ENCODE data around the gene LELP1. TPM values are rescaled to one million over a fixed set of nuclear protein-coding genes. Genes with fewer than 3 reads are reported as not detected.

LELP1 gene
- total RNA-seq, 4 donors from 2014 or later = not detected

- no peak overlapping the region for H3K27ac ChIP-seq
- no peak for TF ChIP-seq POLR2A (IDR thresholded peaks at IDR 0.05)
- TF ChIP-seq, protein P1, sequence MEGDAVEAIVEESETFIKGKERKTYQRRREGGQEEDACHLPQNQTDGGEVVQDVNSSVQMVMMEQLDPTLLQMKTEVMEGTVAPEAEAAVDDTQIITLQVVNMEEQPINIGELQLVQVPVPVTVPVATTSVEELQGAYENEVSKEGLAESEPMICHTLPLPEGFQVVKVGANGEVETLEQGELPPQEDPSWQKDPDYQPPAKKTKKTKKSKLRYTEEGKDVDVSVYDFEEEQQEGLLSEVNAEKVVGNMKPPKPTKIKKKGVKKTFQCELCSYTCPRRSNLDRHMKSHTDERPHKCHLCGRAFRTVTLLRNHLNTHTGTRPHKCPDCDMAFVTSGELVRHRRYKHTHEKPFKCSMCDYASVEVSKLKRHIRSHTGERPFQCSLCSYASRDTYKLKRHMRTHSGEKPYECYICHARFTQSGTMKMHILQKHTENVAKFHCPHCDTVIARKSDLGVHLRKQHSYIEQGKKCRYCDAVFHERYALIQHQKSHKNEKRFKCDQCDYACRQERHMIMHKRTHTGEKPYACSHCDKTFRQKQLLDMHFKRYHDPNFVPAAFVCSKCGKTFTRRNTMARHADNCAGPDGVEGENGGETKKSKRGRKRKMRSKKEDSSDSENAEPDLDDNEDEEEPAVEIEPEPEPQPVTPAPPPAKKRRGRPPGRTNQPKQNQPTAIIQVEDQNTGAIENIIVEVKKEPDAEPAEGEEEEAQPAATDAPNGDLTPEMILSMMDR (IDR thresholded peaks at IDR 0.05) = no peak
- no peak overlapping the region for H3K4me3 ChIP-seq
- no peaks in the 10 kb centered on the region for H3K27me3 ChIP-seq
- H3K36me3 ChIP-seq = no peaks in the 10 kb centered on the region
- no peak for DNase-seq
- intact Hi-C loops (cut with DNase I; ENCODE audit: low total_unique reads) = no loop called here
- no peaks in the 10 kb centered on the region for H3K4me1 ChIP-seq
- no peaks in the 10 kb centered on the region for H3K9me3 ChIP-seq
Measured at GRCh38 chr1:153238527-153238926, 35.3 kb downstream of the LELP1 start.

- no peak for DNase-seq
- Histone ChIP-seq H3K4me1 (no peaks in the 10 kb centered on the region), H3K27ac (no peak overlapping the region), H3K27me3 (no peaks in the 10 kb centered on the region), H3K4me3 (no peak overlapping the region), H3K36me3 (no peaks in the 10 kb centered on the region), H3K9me3 (no peaks in the 10 kb centered on the region)
- intact Hi-C loops (cut with DNase I; ENCODE audit: low total_unique reads) = no loop called here
- no peak for TF ChIP-seq POLR2A (IDR thresholded peaks at IDR 0.05)
- TF ChIP-seq, protein P1 (IDR thresholded peaks at IDR 0.05) = no peak
Measured at GRCh38 chr1:153242160-153242559, 38.9 kb downstream of the LELP1 start.

DNA sequence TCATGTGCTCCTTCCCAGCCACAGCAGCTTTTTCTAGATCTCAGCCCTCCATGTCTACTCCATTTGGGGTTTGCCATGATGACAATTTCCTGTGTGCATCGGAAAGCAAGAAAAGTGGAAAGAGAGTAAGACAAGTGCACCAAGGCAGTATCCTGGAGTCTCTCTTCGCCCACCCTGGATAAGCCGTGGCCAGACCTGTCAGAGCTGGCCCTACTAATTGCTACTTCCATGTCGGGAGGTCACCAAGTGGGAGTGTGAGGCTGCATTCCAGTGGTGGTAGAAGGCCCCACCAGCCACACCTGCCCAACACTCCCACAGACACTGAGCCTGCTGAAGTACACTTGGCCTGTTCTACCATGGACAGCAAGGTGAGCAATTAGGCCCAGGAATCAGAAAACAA, 42.2 kb downstream of the LELP1 start:
- Histone ChIP-seq H3K27me3 (no peaks in the 10 kb centered on the region), H3K9me3 (no peaks in the 10 kb centered on the region), H3K4me1 (no peaks in the 10 kb centered on the region), H3K4me3 (no peak overlapping the region), H3K36me3 (no peaks in the 10 kb centered on the region), H3K27ac (no peak overlapping the region)
- DNase-seq = no peak
- TF ChIP-seq, protein P1 (IDR thresholded peaks at IDR 0.05) = no peak
- TF ChIP-seq POLR2A (IDR thresholded peaks at IDR 0.05) = no peak
- intact Hi-C loops (cut with DNase I; ENCODE audit: low total_unique reads) = no loop called here

GRCh38 chr1:153246018-153246417, 42.8 kb downstream of the LELP1 start:
- TF ChIP-seq POLR2A (IDR thresholded peaks at IDR 0.05) = no peak
- TF ChIP-seq, protein P1 (IDR thresholded peaks at IDR 0.05) = no peak
- intact Hi-C loops (cut with DNase I; ENCODE audit: low total_unique reads) = no loop called here
- no peak for DNase-seq
- H3K9me3 ChIP-seq = no peaks in the 10 kb centered on the region
- H3K36me3 ChIP-seq = no peaks in the 10 kb centered on the region
- H3K27ac ChIP-seq = no peak overlapping the region
- no peaks in the 10 kb centered on the region for H3K4me1 ChIP-seq
- no peaks in the 10 kb centered on the region for H3K27me3 ChIP-seq
- H3K4me3 ChIP-seq = no peak overlapping the region

- DNase-seq = no peak
- Histone ChIP-seq H3K4me3 (no peak overlapping the region), H3K36me3 (no peaks in the 10 kb centered on the region), H3K27me3 (no peaks in the 10 kb centered on the region), H3K27ac (no peak overlapping the region), H3K4me1 (no peaks in the 10 kb centered on the region), H3K9me3 (no peaks in the 10 kb centered on the region)
- intact Hi-C loops (cut with DNase I; ENCODE audit: low total_unique reads) = no loop called here
- TF ChIP-seq, protein P1 (IDR thresholded peaks at IDR 0.05) = no peak
- no peak for TF ChIP-seq POLR2A (IDR thresholded peaks at IDR 0.05)
Measured at GRCh38 chr1:153246825-153247224, 43.6 kb downstream of the LELP1 start.

Data from uterus (tissue), 4 donors.